Natural killer cell (primary cell): Measurements from ENCODE around the gene SPOCK2. TPM values are rescaled to one million over a fixed set of nuclear protein-coding genes. Genes with fewer than 3 reads are reported as not detected.
A peak's percentile ranks its signal among the peaks of the same experiment; 100 is the strongest.

Source experiments
- ATAC-seq, 3 donors: fragments of 150-1000 bp in 2 of 3; fragments of 200-7000 bp in 1 of 3; cut with Tn5 transposase; 1 replicate in 1 of 3; 2 replicates in 2 of 3; pipeline ENCODE4 v1.10.0; 2021; ENCODE audit warnings: mild to moderate bottlenecking in 2 of 3, moderate library complexity in 2 of 3
- DNase-seq, 2 donors: peaks; one replicate each; pipeline versions ENCODE4 v3.0.0 to v3.0.0-alpha.2; 2013 to 2021; ENCODE audit warnings: mixed read lengths in 1 of 2
- H3K27ac ChIP-seq: one replicate; pipeline ENCODE4 v1.5.1; 2013; ENCODE audit warnings: mild to moderate bottlenecking, low read length
- H3K27me3 ChIP-seq: one replicate; pipeline ENCODE4 v1.6.1; 2013; ENCODE audit warnings: low read length; ENCODE audit not compliant: control insufficient read depth, insufficient read depth
- H3K36me3 ChIP-seq: one replicate; pipeline ENCODE4 v1.6.1; 2013; ENCODE audit warnings: low read length; ENCODE audit not compliant: control insufficient read depth, insufficient read depth
- H3K4me1 ChIP-seq: one replicate; pipeline ENCODE4 v1.6.1; 2013; ENCODE audit warnings: low read length; ENCODE audit not compliant: control insufficient read depth, insufficient read depth
- H3K4me3 ChIP-seq: one replicate; pipeline ENCODE4 v1.5.1; 2013; ENCODE audit warnings: low read length
- H3K9me3 ChIP-seq: one replicate; pipeline ENCODE4 v1.6.1; 2013; ENCODE audit warnings: low read length; ENCODE audit not compliant: control insufficient read depth, insufficient read depth
- H3K27ac Mint-ChIP-seq, 2 donors: one replicate each; pipeline ENCODE4 v1.8.0; 2022; ENCODE audit warnings: mild to moderate bottlenecking in 2 of 2, mixed read lengths in 2 of 2, moderate library complexity in 1 of 2
- H3K27me3 Mint-ChIP-seq, 2 donors: one replicate each; pipeline ENCODE4 v1.8.0; 2022; ENCODE audit warnings: low read depth in 2 of 2, mixed read lengths in 2 of 2
- H3K36me3 Mint-ChIP-seq: one replicate; pipeline ENCODE4 v1.8.0; 2022; ENCODE audit warnings: mixed read lengths
- H3K4me1 Mint-ChIP-seq, 2 donors: one replicate each; pipeline ENCODE4 v1.8.0; 2022; ENCODE audit warnings: mixed read lengths in 2 of 2
- H3K4me3 Mint-ChIP-seq: one replicate; pipeline ENCODE4 v1.8.0; 2022; ENCODE audit warnings: mild to moderate bottlenecking, moderate library complexity, mixed read lengths
- H3K9me3 Mint-ChIP-seq, 2 donors: one replicate each; pipeline ENCODE4 v1.8.0; 2022; ENCODE audit warnings: mixed read lengths in 2 of 2
- WGBS: methylation state at CpG from one replicate; pipeline ENCODE4 v1.1.7; 2013; ENCODE audit warnings: missing lambda C conversion rate; ENCODE audit not compliant: insufficient coverage; 5-methylcytosine and 5-hydroxymethylcytosine counted together
- intact Hi-C: fragments of 100-400 bp; cut with micrococcal nuclease; formaldehyde crosslinking; loops from one replicate; pipeline ENCODE4 v1.14.2; 2022
- total RNA-seq, 4 donors: library from RNA; stranded (reverse); fragments of 120-200 nt in 1 of 4; gene quantifications; one replicate each; pipeline versions ENCODE4 v1.2.3 to v1.2.4, GENCODE V29; 2013 to 2022
- TF ChIP-seq, protein P1 (sequence below): fragments of 200-600 bp; IDR thresholded peaks from one replicate; pipeline ENCODE4 v1.8.0; 2022; ENCODE audit warnings: antibody characterized with exemption

SPOCK2 gene
- total RNA-seq, 3 donors from 2014 or later (not counting 1 experiment from before 2014, with no cell fraction given), result 258 to 329 (median 293) TPM

DNA sequence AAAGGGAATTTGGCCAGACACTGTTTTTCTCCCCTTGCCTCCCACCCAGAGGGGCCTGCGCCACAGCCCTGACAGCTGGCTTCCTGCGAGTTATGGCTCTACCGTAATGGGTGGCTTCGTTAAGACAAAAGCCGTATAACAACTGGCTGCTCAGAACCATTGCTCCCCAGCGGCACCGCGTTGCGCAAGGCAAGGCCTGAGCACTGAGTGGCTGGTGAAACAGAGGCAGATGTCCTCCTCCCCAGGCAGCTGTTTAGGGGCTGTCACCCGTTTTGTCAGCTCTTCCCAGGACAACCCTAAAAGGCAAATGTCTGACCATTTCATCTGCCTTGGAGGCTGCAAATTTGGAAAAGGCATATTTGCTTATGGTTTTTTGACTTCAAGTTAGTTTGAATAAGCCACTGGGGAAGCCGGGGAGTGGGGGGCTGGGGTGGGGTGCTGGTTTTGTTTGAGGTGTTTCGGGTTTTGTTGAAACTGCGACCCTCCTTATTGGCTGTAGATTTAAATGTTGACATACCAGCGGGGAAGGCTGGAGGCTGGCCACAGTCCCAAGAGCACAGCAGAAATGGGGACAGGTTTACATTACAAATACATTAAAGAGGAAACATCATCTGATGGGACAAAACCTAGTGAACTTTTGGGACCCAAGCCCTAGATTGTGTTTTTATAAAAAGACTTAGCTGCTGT is 681 bp upstream of the SPOCK2 start:
- DNase-seq, result peak in 1 of 2 donors; percentile 78
- Histone ChIP-seq H3K4me1 (peaks cover 46% of the 10 kb centered on the region), H3K9me3 (no peaks in the 10 kb centered on the region), H3K36me3 (no peaks in the 10 kb centered on the region), H3K27me3 (no peaks in the 10 kb centered on the region), H3K27ac (peak overlapping the region; percentile 89), H3K4me3 (peak overlapping the region; percentile 80)
- H3K4me1 Mint-ChIP-seq, result peaks cover 47 to 52% of the 10 kb centered on the region in 2 donors
- intact Hi-C loops, result loop anchor here (5.0 kb wide), 2 partner anchors 42 to 128 kb away; partner anchors contain the start of genes ANAPC16 and ASCC1
- peak overlapping the region; percentile 99 for H3K4me3 Mint-ChIP-seq
- H3K27ac Mint-ChIP-seq, result peak overlapping the region; percentile 94 to 96
- ATAC-seq, result peak; percentile 33 to 43 (median 41)
- TF ChIP-seq, protein P1, sequence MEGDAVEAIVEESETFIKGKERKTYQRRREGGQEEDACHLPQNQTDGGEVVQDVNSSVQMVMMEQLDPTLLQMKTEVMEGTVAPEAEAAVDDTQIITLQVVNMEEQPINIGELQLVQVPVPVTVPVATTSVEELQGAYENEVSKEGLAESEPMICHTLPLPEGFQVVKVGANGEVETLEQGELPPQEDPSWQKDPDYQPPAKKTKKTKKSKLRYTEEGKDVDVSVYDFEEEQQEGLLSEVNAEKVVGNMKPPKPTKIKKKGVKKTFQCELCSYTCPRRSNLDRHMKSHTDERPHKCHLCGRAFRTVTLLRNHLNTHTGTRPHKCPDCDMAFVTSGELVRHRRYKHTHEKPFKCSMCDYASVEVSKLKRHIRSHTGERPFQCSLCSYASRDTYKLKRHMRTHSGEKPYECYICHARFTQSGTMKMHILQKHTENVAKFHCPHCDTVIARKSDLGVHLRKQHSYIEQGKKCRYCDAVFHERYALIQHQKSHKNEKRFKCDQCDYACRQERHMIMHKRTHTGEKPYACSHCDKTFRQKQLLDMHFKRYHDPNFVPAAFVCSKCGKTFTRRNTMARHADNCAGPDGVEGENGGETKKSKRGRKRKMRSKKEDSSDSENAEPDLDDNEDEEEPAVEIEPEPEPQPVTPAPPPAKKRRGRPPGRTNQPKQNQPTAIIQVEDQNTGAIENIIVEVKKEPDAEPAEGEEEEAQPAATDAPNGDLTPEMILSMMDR, result no peak
- no peaks in the 10 kb centered on the region for H3K36me3 Mint-ChIP-seq
- no peaks in the 10 kb centered on the region for H3K9me3 Mint-ChIP-seq
- peaks cover 0 to 3% of the 10 kb centered on the region in 2 donors for H3K27me3 Mint-ChIP-seq
- WGBS, result 21% methylated on average over 13 of the region's 14 CpGs

DNA sequence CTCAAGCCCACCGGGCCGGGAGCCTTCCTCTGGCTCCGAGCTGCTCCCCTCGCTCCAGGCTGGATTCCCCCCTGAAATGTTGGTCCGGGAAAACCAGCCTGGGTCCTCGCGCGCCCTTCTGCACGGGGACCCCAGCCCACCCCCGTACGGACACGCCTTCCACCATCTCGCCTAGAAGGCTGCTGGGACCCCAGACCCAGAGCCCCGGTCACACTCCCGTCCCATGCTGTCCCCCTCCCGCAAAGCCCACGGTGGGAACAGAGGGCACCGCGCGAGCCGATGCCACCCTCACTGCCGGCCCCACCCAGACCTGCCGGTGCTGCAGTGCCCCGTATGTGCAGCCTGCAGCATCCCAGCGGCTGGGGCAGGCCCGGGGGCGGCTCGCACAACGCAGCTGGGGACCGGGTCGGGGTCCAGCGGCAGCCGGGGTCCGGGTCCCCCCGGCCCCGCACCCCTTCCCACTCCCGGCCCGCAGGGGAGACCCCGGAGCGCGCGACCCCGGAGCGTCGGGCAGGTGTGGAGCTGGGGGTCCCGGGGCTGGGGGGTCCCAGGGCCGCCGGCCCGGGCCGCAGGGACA is 871 bp downstream of the SPOCK2 start:
- peak in 1 of 2 donors; percentile 64 for DNase-seq
- peaks cover 59 to 65% of the 10 kb centered on the region in 2 donors for H3K4me1 Mint-ChIP-seq
- peaks cover 62% of the 10 kb centered on the region for H3K4me1 ChIP-seq
- no peaks in the 10 kb centered on the region for H3K36me3 ChIP-seq
- TF ChIP-seq, protein P1, result no peak
- intact Hi-C loops, result loop anchor here (5.0 kb wide), 2 partner anchors 40 to 130 kb away; partner anchors contain the start of genes ANAPC16 and ASCC1
- peak overlapping the region; percentile 80 for H3K4me3 ChIP-seq
- H3K27me3 ChIP-seq, result no peaks in the 10 kb centered on the region
- peak overlapping the region; percentile 99 for H3K4me3 Mint-ChIP-seq
- H3K27ac ChIP-seq, result peak overlapping the region; percentile 89
- H3K27me3 Mint-ChIP-seq, result peaks cover 0 to 3% of the 10 kb centered on the region in 2 donors
- peak overlapping the region; percentile 94 to 96 for H3K27ac Mint-ChIP-seq
- H3K9me3 ChIP-seq, result no peaks in the 10 kb centered on the region
- H3K9me3 Mint-ChIP-seq, result no peaks in the 10 kb centered on the region
- H3K36me3 Mint-ChIP-seq, result no peaks in the 10 kb centered on the region
- ATAC-seq, result peak; percentile 35 to 47 (median 37)
- WGBS, result under 1% methylated on average over 50 of the region's 50 CpGs

DNA sequence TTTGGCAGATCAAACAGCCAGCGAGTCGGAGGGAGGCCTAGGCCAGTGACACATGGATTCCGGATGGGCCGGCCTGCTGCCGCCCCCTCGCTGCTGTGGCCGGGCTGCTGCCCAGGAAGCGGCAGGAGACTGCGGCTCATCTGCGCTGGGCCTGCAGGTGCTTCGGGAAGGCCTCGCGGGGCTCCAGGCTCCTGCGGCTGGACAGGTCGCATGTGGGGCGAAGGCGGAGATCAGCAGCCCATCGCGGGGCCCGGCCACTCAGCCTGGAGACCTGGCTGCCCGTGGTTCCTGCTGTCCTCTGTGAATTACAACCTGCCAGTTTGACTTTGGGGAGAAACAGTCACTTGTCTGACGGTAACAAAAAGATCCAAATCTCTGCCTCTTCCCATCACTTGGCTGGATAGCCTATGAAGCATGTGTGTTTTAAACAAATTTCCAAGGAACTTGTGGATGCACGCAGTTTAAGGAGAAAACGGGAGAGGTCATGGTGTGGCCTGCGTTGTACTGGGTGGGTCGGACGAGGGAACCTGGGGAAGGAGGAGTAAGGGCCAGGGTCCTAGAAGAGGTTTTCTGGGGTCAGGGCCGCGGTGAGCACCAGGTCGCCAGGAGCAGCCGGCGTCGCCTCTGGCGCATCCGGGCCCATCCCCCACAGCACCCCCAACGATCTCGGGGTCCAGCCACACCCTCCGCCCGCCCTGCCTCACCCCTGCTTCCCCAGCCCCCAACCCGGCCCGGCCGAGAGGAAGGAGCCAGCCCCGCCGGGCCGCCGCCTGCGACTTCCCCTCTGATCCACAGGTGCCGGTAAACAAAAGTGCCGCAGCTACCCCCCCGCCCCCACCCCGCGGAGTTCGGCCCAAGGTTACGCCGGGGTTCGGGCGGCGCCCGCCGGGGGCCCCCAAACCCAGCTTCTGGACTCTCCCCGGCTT is 1.6 kb downstream of the SPOCK2 start:
- H3K36me3 Mint-ChIP-seq, result no peaks in the 10 kb centered on the region
- peak overlapping the region; percentile 91 for H3K4me3 Mint-ChIP-seq
- H3K4me3 ChIP-seq, result peak overlapping the region; percentile 80
- H3K27me3 ChIP-seq, result no peaks in the 10 kb centered on the region
- ATAC-seq (peak; percentile 19 to 51 (median 24)), DNase-seq (peak; percentile 45 to 73)
- peak overlapping the region; percentile 94 to 96 for H3K27ac Mint-ChIP-seq
- H3K9me3 Mint-ChIP-seq, result no peaks in the 10 kb centered on the region
- H3K27ac ChIP-seq, result peak overlapping the region; percentile 85
- peaks cover 3% of the 10 kb centered on the region for H3K36me3 ChIP-seq
- H3K4me1 Mint-ChIP-seq, result peaks cover 59 to 65% of the 10 kb centered on the region in 2 donors
- peaks cover 69% of the 10 kb centered on the region for H3K4me1 ChIP-seq
- TF ChIP-seq, protein P1, result no peak
- 33% methylated on average over 61 of the region's 61 CpGs for WGBS
- peaks cover 0 to 3% of the 10 kb centered on the region in 2 donors for H3K27me3 Mint-ChIP-seq
- H3K9me3 ChIP-seq, result no peaks in the 10 kb centered on the region
- intact Hi-C loops, result loop anchor here (5.0 kb wide), 2 partner anchors 39 to 131 kb away; partner anchors contain the start of genes ANAPC16 and ASCC1
